ENCODE results near the gene SMIM45. TPM values are rescaled to one million over a fixed set of nuclear protein-coding genes. Genes with fewer than 3 reads are reported as not detected.

Gene SMIM45

DNA sequence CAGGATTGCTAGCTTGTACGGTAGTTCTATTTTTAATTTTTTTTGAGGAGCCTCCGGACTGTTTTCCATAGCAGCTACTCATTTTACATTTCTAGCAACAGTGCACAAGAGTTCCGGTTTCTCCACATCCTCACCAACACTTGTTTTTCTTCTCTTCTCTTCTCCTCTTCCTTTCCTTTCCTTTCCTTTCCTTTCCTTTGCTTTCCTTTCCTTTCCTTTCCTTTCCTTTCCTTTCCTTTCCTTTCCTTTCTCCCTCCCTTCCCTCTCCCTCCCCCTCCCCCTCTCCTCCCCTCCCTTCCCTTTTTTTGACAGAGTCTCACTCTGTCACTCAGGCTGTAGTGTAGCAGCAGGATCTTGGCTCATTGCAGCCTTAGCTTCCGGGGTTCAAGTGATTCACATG, 56.0 kb downstream of the SMIM45 start:
- DNase-seq (no peak), ATAC-seq (no peak)
- TF ChIP-seq, protein P1, sequence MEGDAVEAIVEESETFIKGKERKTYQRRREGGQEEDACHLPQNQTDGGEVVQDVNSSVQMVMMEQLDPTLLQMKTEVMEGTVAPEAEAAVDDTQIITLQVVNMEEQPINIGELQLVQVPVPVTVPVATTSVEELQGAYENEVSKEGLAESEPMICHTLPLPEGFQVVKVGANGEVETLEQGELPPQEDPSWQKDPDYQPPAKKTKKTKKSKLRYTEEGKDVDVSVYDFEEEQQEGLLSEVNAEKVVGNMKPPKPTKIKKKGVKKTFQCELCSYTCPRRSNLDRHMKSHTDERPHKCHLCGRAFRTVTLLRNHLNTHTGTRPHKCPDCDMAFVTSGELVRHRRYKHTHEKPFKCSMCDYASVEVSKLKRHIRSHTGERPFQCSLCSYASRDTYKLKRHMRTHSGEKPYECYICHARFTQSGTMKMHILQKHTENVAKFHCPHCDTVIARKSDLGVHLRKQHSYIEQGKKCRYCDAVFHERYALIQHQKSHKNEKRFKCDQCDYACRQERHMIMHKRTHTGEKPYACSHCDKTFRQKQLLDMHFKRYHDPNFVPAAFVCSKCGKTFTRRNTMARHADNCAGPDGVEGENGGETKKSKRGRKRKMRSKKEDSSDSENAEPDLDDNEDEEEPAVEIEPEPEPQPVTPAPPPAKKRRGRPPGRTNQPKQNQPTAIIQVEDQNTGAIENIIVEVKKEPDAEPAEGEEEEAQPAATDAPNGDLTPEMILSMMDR (IDR thresholded peaks at IDR 0.05), result no peak
- no peak for TF ChIP-seq POLR2A (IDR thresholded peaks at IDR 0.05)
- no peaks in the 10 kb centered on the region for H3K4me1 ChIP-seq
- intact Hi-C loops (cut with DNase I), result no loop called here
- H3K4me3 ChIP-seq, result no peak overlapping the region
- no peaks in the 10 kb centered on the region for H3K27me3 ChIP-seq
- no peaks in the 10 kb centered on the region for H3K36me3 ChIP-seq (replicated peaks in 1 of 2; ENCODE audit: insufficient read depth in 1 of 2, low read depth in 2 of 2)
- H3K9me3 ChIP-seq, result no peaks in the 10 kb centered on the region
- WGBS, 2 donors, result 60 to 68% methylated on average over 4 of the region's 4 CpGs
- no peak overlapping the region for H3K27ac ChIP-seq

Other genes with a start within 250 kb of the SMIM45 start
- gene CCDC134, start 151.5 kb upstream of the SMIM45 start, total RNA-seq, result 10 to 100 TPM in 1 of 2 donors, 1 to 10 TPM in 1; 3.1 to 13.5 TPM
- 10 to 100 TPM; 40.2 to 68.6 TPM for gene SREBF2, start 119.0 kb upstream of the SMIM45 start, total RNA-seq
- not detected for gene SHISA8, start 37.1 kb upstream of the SMIM45 start, total RNA-seq
- not detected for gene TNFRSF13C, start 25.3 kb upstream of the SMIM45 start, total RNA-seq
- gene CENPM, start 5.0 kb upstream of the SMIM45 start, total RNA-seq, result not detected
- gene SEPTIN3, start 17.3 kb downstream of the SMIM45 start, total RNA-seq, result under 1 TPM in 1 of 2 donors, not detected in 1; 0.52 TPM
- gene WBP2NL, start 46.6 kb downstream of the SMIM45 start, total RNA-seq, result 10 to 100 TPM in 1 of 2 donors, 1 to 10 TPM in 1; 5.2 to 11.2 TPM
- 10 to 100 TPM in 1 of 2 donors, 1 to 10 TPM in 1; 8.2 to 11.2 TPM for gene NAGA, start 118.7 kb downstream of the SMIM45 start, total RNA-seq
- gene PHETA2, start 122.1 kb downstream of the SMIM45 start, total RNA-seq, result 10 to 100 TPM in 1 of 2 donors, 1 to 10 TPM in 1; 9.2 to 12.2 TPM
- gene SMDT1, start 127.5 kb downstream of the SMIM45 start, total RNA-seq, result 10 to 100 TPM; 13.8 to 14.8 TPM
- 10 to 100 TPM; 18.9 to 30.3 TPM for gene NDUFA6, start 138.6 kb downstream of the SMIM45 start, total RNA-seq
- 1 to 10 TPM in 1 of 2 donors, under 1 TPM in 1; 0.52 to 2.0 TPM for gene CYP2D6, start 178.7 kb downstream of the SMIM45 start, total RNA-seq

All from body of pancreas (tissue), 4 donors.